Mesendoderm (in vitro differentiated cells): Measurements from ENCODE around the gene CGNL1.
A peak's percentile ranks its signal among the peaks of the same experiment; 100 is the strongest.

Source experiments
- DNase-seq: peaks from one replicate; pipeline ENCODE4 v3.0.0; 2013
- H2AK5ac ChIP-seq: 2 replicates; pipeline ENCODE4 v1.6.1; 2013; ENCODE audit warnings: low read length, inconsistent platforms
- H2BK120ac ChIP-seq: 2 replicates; pipeline ENCODE4 v1.6.1; 2013; ENCODE audit warnings: low read depth, mild to moderate bottlenecking, low read length, moderate library complexity, mixed read lengths
- H2BK15ac ChIP-seq: replicated peaks from 2 replicates; pipeline ENCODE4 v1.6.1; 2013; ENCODE audit warnings: low read depth, mild to moderate bottlenecking, moderate library complexity
- H2BK5ac ChIP-seq: 2 replicates; pipeline ENCODE4 v1.6.1; 2013; ENCODE audit warnings: low read length, inconsistent platforms
- H3K18ac ChIP-seq: 2 replicates; pipeline ENCODE4 v1.6.1; 2013; ENCODE audit warnings: mild to moderate bottlenecking, low read length, mixed read lengths
- H3K23ac ChIP-seq: one replicate; pipeline ENCODE4 v1.6.1; 2013; ENCODE audit warnings: low read length
- H3K27ac ChIP-seq: 2 replicates; pipeline ENCODE4 v1.5.1; 2013; ENCODE audit warnings: low read depth, mild to moderate bottlenecking, inconsistent platforms, low read length, moderate library complexity
- H3K27me3 ChIP-seq: 2 replicates; pipeline ENCODE4 v1.6.1; 2013; ENCODE audit warnings: low read length, control low read depth, mild to moderate bottlenecking, inconsistent platforms; ENCODE audit not compliant: insufficient read depth, poor library complexity
- H3K36me3 ChIP-seq: 2 replicates; pipeline ENCODE4 v1.6.1; 2013; ENCODE audit warnings: low read length, inconsistent platforms; ENCODE audit not compliant: control insufficient read depth, insufficient read depth
- H3K4ac ChIP-seq: one replicate; pipeline ENCODE4 v1.6.1; 2013; ENCODE audit warnings: low read depth, mild to moderate bottlenecking, low read length, moderate library complexity
- H3K4me1 ChIP-seq: 2 replicates; pipeline ENCODE4 v1.6.1; 2013; ENCODE audit warnings: low read depth, low read length, inconsistent platforms; ENCODE audit not compliant: control insufficient read depth
- H3K4me2 ChIP-seq: 2 replicates; pipeline ENCODE4 v1.6.1; 2013; ENCODE audit warnings: low read length
- H3K4me3 ChIP-seq: 2 replicates; pipeline ENCODE4 v1.5.1; 2013; ENCODE audit warnings: mild to moderate bottlenecking, low read length
- H3K56ac ChIP-seq: one replicate; pipeline ENCODE4 v1.6.1; 2013; ENCODE audit warnings: low read length
- H3K79me1 ChIP-seq: 2 replicates; pipeline ENCODE4 v1.6.1; 2013; ENCODE audit warnings: low read length, inconsistent platforms
- H3K79me2 ChIP-seq: 2 replicates; pipeline ENCODE4 v1.6.1; 2013; ENCODE audit warnings: mild to moderate bottlenecking, low read length; ENCODE audit not compliant: control insufficient read depth, insufficient read depth
- H3K9ac ChIP-seq: 2 replicates; pipeline ENCODE4 v1.6.1; 2013; ENCODE audit warnings: low read length, inconsistent platforms
- H4K5ac ChIP-seq: one replicate; pipeline ENCODE4 v1.6.1; 2013; ENCODE audit warnings: low read length
- H4K8ac ChIP-seq: one replicate; pipeline ENCODE4 v1.6.1; 2013; ENCODE audit warnings: low read depth, mild to moderate bottlenecking, control low read depth, low read length, moderate library complexity
- WGBS: extraction: QIAGEN DNeasy Blood & Tissue Kit; methylation state at CpG from one replicate; pipeline ENCODE4 v1.1.7; 2013; ENCODE audit warnings: low lambda C conversion rate, missing lambda C conversion rate; ENCODE audit not compliant: insufficient coverage; ENCODE audit errors: extremely low coverage; 5-methylcytosine and 5-hydroxymethylcytosine counted together

Gene CGNL1

GRCh38 chr15:57398336-57398735, 22.0 kb downstream of the CGNL1 start:
- peaks cover 7% of the 10 kb centered on the region for H3K79me1 ChIP-seq
- H2BK5ac ChIP-seq, result no peak overlapping the region
- H3K4ac ChIP-seq, result peak overlapping the region; percentile 16
- H3K56ac ChIP-seq, result no peak overlapping the region
- H3K18ac ChIP-seq, result peak overlapping the region; percentile 84
- no peak overlapping the region for H3K4me3 ChIP-seq
- no peak overlapping the region for H3K4me2 ChIP-seq
- peaks cover 4% of the 10 kb centered on the region for H3K4me1 ChIP-seq
- DNase-seq, result no peak
- no peak overlapping the region for H2BK15ac ChIP-seq
- no peak overlapping the region for H4K5ac ChIP-seq
- H4K8ac ChIP-seq, result no peak overlapping the region
- no peak overlapping the region for H2BK120ac ChIP-seq
- no peak overlapping the region for H3K27ac ChIP-seq
- H3K9ac ChIP-seq, result no peak overlapping the region
- no CpG with 5 or more reads among the region's 6 CpGs for WGBS
- no peaks in the 10 kb centered on the region for H3K27me3 ChIP-seq
- no peak overlapping the region for H2AK5ac ChIP-seq
- H3K79me2 ChIP-seq, result no peaks in the 10 kb centered on the region
- H3K36me3 ChIP-seq, result no peaks in the 10 kb centered on the region
- H3K23ac ChIP-seq, result no peak overlapping the region

DNA sequence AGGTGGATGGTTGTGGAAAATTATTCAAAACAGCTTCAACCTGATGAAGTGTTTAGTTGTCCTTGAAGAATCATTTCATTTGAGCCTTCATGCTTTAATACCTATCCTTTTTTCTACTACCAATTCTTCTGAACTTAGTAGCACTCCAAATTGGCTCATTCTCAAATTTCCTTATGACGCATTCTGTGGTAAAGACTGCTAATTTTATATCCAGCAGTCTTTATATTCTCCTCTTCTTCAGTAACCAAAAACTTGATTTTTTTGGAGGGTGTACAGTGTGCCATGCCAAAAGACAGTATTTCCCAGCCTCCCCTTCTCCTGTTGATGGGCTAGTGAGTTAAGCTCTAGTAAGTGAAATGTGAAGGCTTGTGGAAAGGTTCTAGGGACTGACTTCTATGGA, 25.2 kb downstream of the CGNL1 start:
- H3K36me3 ChIP-seq, result no peaks in the 10 kb centered on the region
- no peak overlapping the region for H2BK5ac ChIP-seq
- H2AK5ac ChIP-seq, result no peak overlapping the region
- no peak overlapping the region for H3K18ac ChIP-seq
- no peaks in the 10 kb centered on the region for H3K27me3 ChIP-seq
- no peak overlapping the region for H3K23ac ChIP-seq
- H3K79me2 ChIP-seq, result no peaks in the 10 kb centered on the region
- no peak for DNase-seq
- no peak overlapping the region for H2BK15ac ChIP-seq
- H3K79me1 ChIP-seq, result peaks cover 4% of the 10 kb centered on the region
- no peak overlapping the region for H3K9ac ChIP-seq
- H3K4ac ChIP-seq, result no peak overlapping the region
- H3K4me1 ChIP-seq, result peaks cover 19% of the 10 kb centered on the region
- no peak overlapping the region for H3K4me2 ChIP-seq
- no peak overlapping the region for H2BK120ac ChIP-seq
- no CpG with 5 or more reads among the region's 1 CpG for WGBS
- H3K56ac ChIP-seq, result no peak overlapping the region
- no peak overlapping the region for H4K8ac ChIP-seq
- H4K5ac ChIP-seq, result no peak overlapping the region
- H3K4me3 ChIP-seq, result no peak overlapping the region
- no peak overlapping the region for H3K27ac ChIP-seq

GRCh38 chr15:57403017-57403416, 26.7 kb downstream of the CGNL1 start:
- Histone ChIP-seq H4K5ac (no peak overlapping the region), H2BK120ac (no peak overlapping the region), H3K4me1 (peaks cover 23% of the 10 kb centered on the region), H3K79me2 (no peaks in the 10 kb centered on the region), H3K36me3 (no peaks in the 10 kb centered on the region), H3K79me1 (peaks cover 4% of the 10 kb centered on the region), H3K23ac (no peak overlapping the region), H3K4ac (no peak overlapping the region), H2BK5ac (no peak overlapping the region), H3K4me3 (no peak overlapping the region), H3K18ac (peak overlapping the region; percentile 44), H2BK15ac (no peak overlapping the region), H3K4me2 (no peak overlapping the region), H4K8ac (no peak overlapping the region), H3K56ac (no peak overlapping the region), H3K27me3 (no peaks in the 10 kb centered on the region), H3K27ac (no peak overlapping the region), H3K9ac (no peak overlapping the region), H2AK5ac (no peak overlapping the region)
- no peak for DNase-seq
- no CpG with 5 or more reads among the region's 4 CpGs for WGBS

- no peaks in the 10 kb centered on the region for H3K79me2 ChIP-seq
- H3K36me3 ChIP-seq, result no peaks in the 10 kb centered on the region
- H2BK120ac ChIP-seq, result no peak overlapping the region
- peak overlapping the region; percentile 11 for H3K9ac ChIP-seq
- no peak overlapping the region for H2BK5ac ChIP-seq
- no CpG with 5 or more reads among the region's 5 CpGs for WGBS
- peak overlapping the region; percentile 6 for H2AK5ac ChIP-seq
- H3K27me3 ChIP-seq, result no peaks in the 10 kb centered on the region
- H2BK15ac ChIP-seq, result no peak overlapping the region
- no peak overlapping the region for H3K4ac ChIP-seq
- H4K8ac ChIP-seq, result no peak overlapping the region
- no peak overlapping the region for H3K4me3 ChIP-seq
- H4K5ac ChIP-seq, result no peak overlapping the region
- peaks cover 4% of the 10 kb centered on the region for H3K79me1 ChIP-seq
- no peak overlapping the region for H3K4me2 ChIP-seq
- H3K4me1 ChIP-seq, result peaks cover 23% of the 10 kb centered on the region
- peak overlapping the region; percentile 51 for H3K56ac ChIP-seq
- DNase-seq, result no peak
- H3K18ac ChIP-seq, result peak overlapping the region; percentile 13
- no peak overlapping the region for H3K27ac ChIP-seq
- H3K23ac ChIP-seq, result no peak overlapping the region
Observed at GRCh38 chr15:57403566-57404325, 27.4 kb downstream of the CGNL1 start.

- Histone ChIP-seq H3K9ac (peak overlapping the region; percentile 2), H2BK120ac (no peak overlapping the region), H3K79me2 (no peaks in the 10 kb centered on the region), H3K27ac (no peak overlapping the region), H2AK5ac (peak overlapping the region; percentile 12), H3K23ac (no peak overlapping the region), H3K18ac (peak overlapping the region; percentile 78), H2BK5ac (peak overlapping the region; percentile 33), H4K5ac (no peak overlapping the region), H3K27me3 (no peaks in the 10 kb centered on the region), H3K79me1 (peaks cover 5% of the 10 kb centered on the region), H4K8ac (no peak overlapping the region), H3K36me3 (no peaks in the 10 kb centered on the region), H3K4me2 (no peak overlapping the region), H3K4me1 (peaks cover 33% of the 10 kb centered on the region), H3K4me3 (no peak overlapping the region), H3K56ac (peak overlapping the region; percentile 40), H2BK15ac (no peak overlapping the region), H3K4ac (no peak overlapping the region)
- WGBS, result no CpG with 5 or more reads among the region's 5 CpGs
- no peak for DNase-seq
Observed at GRCh38 chr15:57405133-57405532, 28.8 kb downstream of the CGNL1 start.
